GM10248 (cell line): ENCODE data around the gene SPACA1.

ENCODE experiments used
- CTCF ChIA-PET: fragments of 300-600 bp; sonication (Branson Sonifier 250); formaldehyde crosslinking; extraction: SDS; loops from one replicate; lab custom pipeline; 2021; ENCODE audit warnings: antibody characterized with exemption; lab: Yijun Ruan, JAX
- POLR2A ChIA-PET: fragments of 350-650 bp; sonication (Branson Sonifier 250); formaldehyde crosslinking; extraction: SDS; loops from one replicate; lab custom pipeline; 2020; ENCODE audit warnings: antibody characterized with exemption; lab: Yijun Ruan, JAX
- DNase-seq: peaks from one replicate; pipeline ENCODE4 v3.0.0; 2012; ENCODE audit errors: extremely low spot score
- CTCF ChIP-seq: IDR thresholded peaks from 2 replicates; pipeline ENCODE4 v1.5.1; 2012; ENCODE audit warnings: mild to moderate bottlenecking, low read depth; ENCODE audit errors: extremely low read depth, missing control alignments, control extremely low read depth

The SPACA1 gene

GRCh38 chr6:88013015-88013414 is 34.6 kb upstream of the SPACA1 start:
- DNase-seq = no peak
- ChIA-PET CTCF (interaction anchor here (1.4 kb wide), 1 partner anchor 12 kb away, joined by 7 read pairs; no protein-coding TSS in a partner anchor), POLR2A (no interaction called here)
- TF ChIP-seq CTCF = no peak

- no peak for DNase-seq
- POLR2A ChIA-PET = no interaction called here
- no peak for TF ChIP-seq CTCF
- CTCF ChIA-PET = no interaction called here
These were observed 34.1 kb upstream of the SPACA1 start for GRCh38 chr6:88013554-88013953.

- ChIA-PET CTCF (interaction anchor here (1.2 to 2.0 kb wide), 2 partner anchors 24 to 29 kb away, joined by 3 to 6 read pairs; no protein-coding TSS in a partner anchor), POLR2A (no interaction called here)
- no peak for TF ChIP-seq CTCF
- DNase-seq = no peak
These were observed 27.2 kb upstream of the SPACA1 start for GRCh38 chr6:88020439-88020838.

GRCh38 chr6:88024696-88025095 is 22.9 kb upstream of the SPACA1 start:
- POLR2A ChIA-PET = no interaction called here

GRCh38 chr6:88031550-88031949 is 16.1 kb upstream of the SPACA1 start:
- CTCF ChIA-PET = no interaction called here
- DNase-seq = no peak
- POLR2A ChIA-PET = no interaction called here
- TF ChIP-seq CTCF = no peak

More at GRCh38 chr6:88024696-88025095, 22.9 kb upstream of the SPACA1 start:
- CTCF ChIA-PET = interaction anchor here (1.6 to 2.3 kb wide), 2 partner anchors 9 to 13 kb away, joined by 5 to 7 read pairs; no protein-coding TSS in a partner anchor
- DNase-seq = no peak
- no peak for TF ChIP-seq CTCF

GRCh38 chr6:88044530-88044929 is 3.1 kb upstream of the SPACA1 start:
- DNase-seq = no peak
- no peak for TF ChIP-seq CTCF
- ChIA-PET CTCF (interaction anchor here (1.1 to 1.6 kb wide), 3 partner anchors 23 to 32 kb away, joined by 3 read pairs; no protein-coding TSS in a partner anchor), POLR2A (no interaction called here)

- TF ChIP-seq CTCF = no peak
- ChIA-PET POLR2A (interaction anchor here (0.9 kb wide), 1 partner anchor 82 kb away, joined by 3 read pairs; no protein-coding TSS in a partner anchor), CTCF (interaction anchor here (1.1 to 1.3 kb wide), 2 partner anchors 25 to 31 kb away, joined by 3 read pairs; no protein-coding TSS in a partner anchor)
- DNase-seq = no peak
These were observed 2.0 kb upstream of the SPACA1 start for GRCh38 chr6:88045521-88046136.
